ENCODE data around the gene C12orf43.

The C12orf43 gene

GRCh38 chr12:121025442-121026226 is 9.3 kb upstream of the C12orf43 start:
- Histone ChIP-seq H3K9me3 (ENCODE audit: control insufficient read depth, low read length) (no peaks in the 10 kb centered on the region), H3K4me1 (ENCODE audit: control insufficient read depth, insufficient read depth, low read length) (no peaks in the 10 kb centered on the region), H3K9ac (ENCODE audit: low read length) (no peak overlapping the region), H3K4me3 (ENCODE audit: low read length) (no peak overlapping the region), H3K27me3 (replicated peaks; ENCODE audit: control insufficient read depth, insufficient read depth, low read length) (no peaks in the 10 kb centered on the region), H3K36me3 (ENCODE audit: control insufficient read depth, insufficient read depth, low read length, severe bottlenecking) (peaks cover 21% of the 10 kb centered on the region)
- DNase-seq (ENCODE audit: low read depth), result no peak

GRCh38 chr12:121023799-121024198 is 7.5 kb upstream of the C12orf43 start:
- peaks cover 24% of the 10 kb centered on the region for H3K36me3 ChIP-seq (ENCODE audit: control insufficient read depth, insufficient read depth, low read length, severe bottlenecking)

GRCh38 chr12:121022713-121023112 is 6.4 kb upstream of the C12orf43 start:
- no peak overlapping the region for H3K9ac ChIP-seq (ENCODE audit: low read length)
- no peaks in the 10 kb centered on the region for H3K9me3 ChIP-seq (ENCODE audit: control insufficient read depth, low read length)
- H3K4me3 ChIP-seq (ENCODE audit: low read length), result no peak overlapping the region
- H3K4me1 ChIP-seq (ENCODE audit: control insufficient read depth, insufficient read depth, low read length), result no peaks in the 10 kb centered on the region
- no peaks in the 10 kb centered on the region for H3K27me3 ChIP-seq (replicated peaks; ENCODE audit: control insufficient read depth, insufficient read depth, low read length)
- H3K36me3 ChIP-seq (ENCODE audit: control insufficient read depth, insufficient read depth, low read length, severe bottlenecking), result peaks cover 18% of the 10 kb centered on the region
- DNase-seq (ENCODE audit: low read depth), result no peak

More at GRCh38 chr12:121023799-121024198, 7.5 kb upstream of the C12orf43 start:
- Histone ChIP-seq H3K4me1 (ENCODE audit: control insufficient read depth, insufficient read depth, low read length) (no peaks in the 10 kb centered on the region), H3K27me3 (replicated peaks; ENCODE audit: control insufficient read depth, insufficient read depth, low read length) (no peaks in the 10 kb centered on the region), H3K9me3 (ENCODE audit: control insufficient read depth, low read length) (no peaks in the 10 kb centered on the region), H3K9ac (ENCODE audit: low read length) (no peak overlapping the region), H3K4me3 (ENCODE audit: low read length) (no peak overlapping the region)
- no peak for DNase-seq (ENCODE audit: low read depth)

GRCh38 chr12:121021754-121022153 is 5.5 kb upstream of the C12orf43 start:
- H3K9me3 ChIP-seq (ENCODE audit: control insufficient read depth, low read length), result no peaks in the 10 kb centered on the region
- no peaks in the 10 kb centered on the region for H3K4me1 ChIP-seq (ENCODE audit: control insufficient read depth, insufficient read depth, low read length)
- no peak overlapping the region for H3K4me3 ChIP-seq (ENCODE audit: low read length)
- peaks cover 11% of the 10 kb centered on the region for H3K36me3 ChIP-seq (ENCODE audit: control insufficient read depth, insufficient read depth, low read length, severe bottlenecking)
- no peak for DNase-seq (ENCODE audit: low read depth)
- no peaks in the 10 kb centered on the region for H3K27me3 ChIP-seq (replicated peaks; ENCODE audit: control insufficient read depth, insufficient read depth, low read length)
- H3K9ac ChIP-seq (ENCODE audit: low read length), result no peak overlapping the region

- H3K9me3 ChIP-seq (ENCODE audit: control insufficient read depth, low read length), result no peaks in the 10 kb centered on the region
- H3K4me1 ChIP-seq (ENCODE audit: control insufficient read depth, insufficient read depth, low read length), result peaks cover 9% of the 10 kb centered on the region
Observed at GRCh38 chr12:121018860-121019617, 2.8 kb upstream of the C12orf43 start.

GRCh38 chr12:121017966-121018491 is 1.7 kb upstream of the C12orf43 start:
- Histone ChIP-seq H3K27me3 (replicated peaks; ENCODE audit: control insufficient read depth, insufficient read depth, low read length) (no peaks in the 10 kb centered on the region), H3K36me3 (ENCODE audit: control insufficient read depth, insufficient read depth, low read length, severe bottlenecking) (peaks cover 5% of the 10 kb centered on the region), H3K4me1 (ENCODE audit: control insufficient read depth, insufficient read depth, low read length) (peaks cover 9% of the 10 kb centered on the region), H3K9ac (ENCODE audit: low read length) (no peak overlapping the region), H3K4me3 (ENCODE audit: low read length) (no peak overlapping the region), H3K9me3 (ENCODE audit: control insufficient read depth, low read length) (no peaks in the 10 kb centered on the region)
- no peak for DNase-seq (ENCODE audit: low read depth)

More at GRCh38 chr12:121018860-121019617, 2.8 kb upstream of the C12orf43 start:
- Histone ChIP-seq H3K9ac (ENCODE audit: low read length) (no peak overlapping the region), H3K36me3 (ENCODE audit: control insufficient read depth, insufficient read depth, low read length, severe bottlenecking) (peaks cover 8% of the 10 kb centered on the region), H3K27me3 (replicated peaks; ENCODE audit: control insufficient read depth, insufficient read depth, low read length) (no peaks in the 10 kb centered on the region), H3K4me3 (ENCODE audit: low read length) (no peak overlapping the region)
- no peak for DNase-seq (ENCODE audit: low read depth)

GRCh38 chr12:121013715-121014114 is 2.6 kb downstream of the C12orf43 start:
- Histone ChIP-seq H3K9ac (ENCODE audit: low read length) (no peak overlapping the region), H3K36me3 (ENCODE audit: control insufficient read depth, insufficient read depth, low read length, severe bottlenecking) (peaks cover 29% of the 10 kb centered on the region), H3K9me3 (ENCODE audit: control insufficient read depth, low read length) (no peaks in the 10 kb centered on the region), H3K4me3 (ENCODE audit: low read length) (no peak overlapping the region), H3K4me1 (ENCODE audit: control insufficient read depth, insufficient read depth, low read length) (peaks cover 9% of the 10 kb centered on the region), H3K27me3 (replicated peaks; ENCODE audit: control insufficient read depth, insufficient read depth, low read length) (no peaks in the 10 kb centered on the region)
- DNase-seq (ENCODE audit: low read depth), result no peak

- H3K4me1 ChIP-seq (ENCODE audit: control insufficient read depth, insufficient read depth, low read length), result peaks cover 9% of the 10 kb centered on the region
- no peaks in the 10 kb centered on the region for H3K9me3 ChIP-seq (ENCODE audit: control insufficient read depth, low read length)
- no peak overlapping the region for H3K9ac ChIP-seq (ENCODE audit: low read length)
- no peak for DNase-seq (ENCODE audit: low read depth)
- no peak overlapping the region for H3K4me3 ChIP-seq (ENCODE audit: low read length)
- H3K36me3 ChIP-seq (ENCODE audit: control insufficient read depth, insufficient read depth, low read length, severe bottlenecking), result peaks cover 42% of the 10 kb centered on the region
- no peaks in the 10 kb centered on the region for H3K27me3 ChIP-seq (replicated peaks; ENCODE audit: control insufficient read depth, insufficient read depth, low read length)
Observed at GRCh38 chr12:121011820-121012219, 4.5 kb downstream of the C12orf43 start.

GRCh38 chr12:121010860-121011259 is 5.4 kb downstream of the C12orf43 start:
- Histone ChIP-seq H3K9ac (ENCODE audit: low read length) (no peak overlapping the region), H3K4me1 (ENCODE audit: control insufficient read depth, insufficient read depth, low read length) (peaks cover 8% of the 10 kb centered on the region), H3K27me3 (replicated peaks; ENCODE audit: control insufficient read depth, insufficient read depth, low read length) (no peaks in the 10 kb centered on the region), H3K9me3 (ENCODE audit: control insufficient read depth, low read length) (no peaks in the 10 kb centered on the region), H3K4me3 (ENCODE audit: low read length) (no peak overlapping the region), H3K36me3 (ENCODE audit: control insufficient read depth, insufficient read depth, low read length, severe bottlenecking) (peaks cover 46% of the 10 kb centered on the region)
- no peak for DNase-seq (ENCODE audit: low read depth)

- Histone ChIP-seq H3K4me1 (ENCODE audit: control insufficient read depth, insufficient read depth, low read length) (no peaks in the 10 kb centered on the region), H3K27me3 (replicated peaks; ENCODE audit: control insufficient read depth, insufficient read depth, low read length) (no peaks in the 10 kb centered on the region), H3K4me3 (ENCODE audit: low read length) (no peak overlapping the region), H3K9me3 (ENCODE audit: control insufficient read depth, low read length) (no peaks in the 10 kb centered on the region), H3K9ac (ENCODE audit: low read length) (no peak overlapping the region), H3K36me3 (ENCODE audit: control insufficient read depth, insufficient read depth, low read length, severe bottlenecking) (peaks cover 52% of the 10 kb centered on the region)
- peak; percentile 48 for DNase-seq (ENCODE audit: low read depth)
Observed at GRCh38 chr12:121009741-121010140, 6.5 kb downstream of the C12orf43 start.

- no peaks in the 10 kb centered on the region for H3K4me1 ChIP-seq (ENCODE audit: control insufficient read depth, insufficient read depth, low read length)
- no peak overlapping the region for H3K9ac ChIP-seq (ENCODE audit: low read length)
- no peaks in the 10 kb centered on the region for H3K9me3 ChIP-seq (ENCODE audit: control insufficient read depth, low read length)
- no peaks in the 10 kb centered on the region for H3K27me3 ChIP-seq (replicated peaks; ENCODE audit: control insufficient read depth, insufficient read depth, low read length)
- no peak overlapping the region for H3K4me3 ChIP-seq (ENCODE audit: low read length)
- H3K36me3 ChIP-seq (ENCODE audit: control insufficient read depth, insufficient read depth, low read length, severe bottlenecking), result peaks cover 64% of the 10 kb centered on the region
- DNase-seq (ENCODE audit: low read depth), result no peak
Observed at GRCh38 chr12:121008347-121009098, 7.8 kb downstream of the C12orf43 start.

Data from adipocyte (in vitro differentiated cells).